Keratinocyte (primary cell): Measurements from ENCODE around the gene COTL1. TPM values are rescaled to one million over a fixed set of nuclear protein-coding genes. Genes with fewer than 3 reads are reported as not detected.

Experiments
- DNase-seq: peaks from one replicate; pipeline ENCODE4 v3.0.0-alpha.2; 2011; ENCODE audit warnings: low read depth, missing footprints, low spot score
- FAIRE-seq: peaks from 2 replicates; lab custom pipeline; 2011; peaks lifted over from hg19 to GRCh38; lab: Jason Lieb, UNC
- H2AFZ ChIP-seq: 2 replicates; pipeline ENCODE4 v1.6.0; 2012; ENCODE audit warnings: low read length, control low read depth, inconsistent platforms; ENCODE audit not compliant: control insufficient read depth
- H3K27ac ChIP-seq: 2 replicates; pipeline ENCODE4 v1.5.1; 2011; ENCODE audit warnings: low read length; ENCODE audit not compliant: control insufficient read depth, insufficient read depth
- H3K27me3 ChIP-seq: 3 replicates; pipeline ENCODE4 v1.6.0; 2011; ENCODE audit warnings: low read length; ENCODE audit not compliant: control insufficient read depth, insufficient read depth; ENCODE audit errors: extremely low read depth
- H3K36me3 ChIP-seq, 2 experiments: 2 replicates in 1 of 2; 3 replicates in 1 of 2; pipeline ENCODE4 v1.5.1; 2011; ENCODE audit warnings: low read length in 2 of 2, mild to moderate bottlenecking in 1 of 2; ENCODE audit not compliant: control insufficient read depth in 2 of 2, insufficient read depth in 2 of 2; ENCODE audit errors: extremely low read depth in 1 of 2
- H3K4me1 ChIP-seq: 3 replicates; pipeline ENCODE4 v1.5.1; 2011; ENCODE audit warnings: low read length; ENCODE audit not compliant: control insufficient read depth, insufficient read depth; ENCODE audit errors: extremely low read depth
- H3K4me2 ChIP-seq: 3 replicates; pipeline ENCODE4 v1.6.0; 2011; ENCODE audit warnings: low read depth, low read length; ENCODE audit not compliant: control insufficient read depth, insufficient read depth; ENCODE audit errors: extremely low read depth
- H3K4me3 ChIP-seq, 3 experiments: fragments of 200-600 bp in 1 of 3; sonication (generic) in 1 of 3; 2 replicates in 2 of 3; 3 replicates in 1 of 3; pipeline ENCODE4 v1.5.1; 2011 to 2016; ENCODE audit warnings: low read length in 3 of 3, mild to moderate bottlenecking in 3 of 3, control low read depth in 2 of 3, inconsistent platforms in 1 of 3, low read depth in 1 of 3, mixed read lengths in 1 of 3, mixed run types in 1 of 3, moderate library complexity in 1 of 3; ENCODE audit not compliant: control insufficient read depth in 2 of 3, insufficient read depth in 2 of 3; ENCODE audit errors: extremely low read depth in 1 of 3
- H3K79me2 ChIP-seq: 2 replicates; pipeline ENCODE4 v1.6.0; 2012; ENCODE audit warnings: low read length; ENCODE audit not compliant: control insufficient read depth, insufficient read depth
- H3K9ac ChIP-seq: 3 replicates; pipeline ENCODE4 v1.6.0; 2011; ENCODE audit warnings: low read length; ENCODE audit not compliant: control insufficient read depth, insufficient read depth; ENCODE audit errors: extremely low read depth
- H3K9me1 ChIP-seq: 3 replicates; pipeline ENCODE4 v1.6.0; 2011; ENCODE audit warnings: low read length; ENCODE audit not compliant: control insufficient read depth, insufficient read depth; ENCODE audit errors: extremely low read depth
- H3K9me3 ChIP-seq: 2 replicates; pipeline ENCODE4 v1.5.1; 2012; ENCODE audit warnings: low read depth, low read length; ENCODE audit not compliant: control insufficient read depth
- H4K20me1 ChIP-seq: 3 replicates; pipeline ENCODE4 v1.6.0; 2011; ENCODE audit warnings: low read length; ENCODE audit not compliant: control insufficient read depth, insufficient read depth; ENCODE audit errors: extremely low read depth
- EZH2 ChIP-seq: IDR thresholded peaks from one replicate; pipeline ENCODE4 v1.6.1; 2012; ENCODE audit warnings: inconsistent platforms, mild to moderate bottlenecking, low read length, moderate library complexity
- dilution Hi-C: fragments of 300-500 bp; cut with MboI; formaldehyde crosslinking; loops from one replicate; pipeline ENCODE4 v1.7.0; 2020; ENCODE audit warnings: low sequenced_read_pairs; ENCODE audit not compliant: extremely low pct_ligation_motif_present
- polyA plus RNA-seq, 5 experiments: library from polyadenylated mRNA; depleted of rRNA in 3 of 5; stranded (reverse) in 3 of 5; stranded (forward) in 1 of 5; unstranded in 1 of 5; fragments of >200 nt; gene quantifications; 1 replicate in 1 of 5; 2 replicates in 3 of 5; 3 replicates in 1 of 5; pipeline versions ENCODE4 v1.2.1 to v1.2.3, GENCODE V29; 2011 to 2012; ENCODE audit warnings: missing spikeins in 2 of 5, low read depth in 1 of 5, low replicate concordance in 1 of 5
- TF ChIP-seq, protein P1 (sequence below), 3 experiments: IDR thresholded peaks in 1 of 3; conservative IDR thresholded peaks in 1 of 3; optimal IDR thresholded peaks in 1 of 3; 2 replicates in 2 of 3; 3 replicates in 1 of 3; pipeline versions ENCODE3 to v1.5.1; 2011; ENCODE audit warnings: low read length in 3 of 3, mild to moderate bottlenecking in 3 of 3, moderate library complexity in 2 of 3, control low read depth in 1 of 3, inconsistent platforms in 1 of 3; ENCODE audit not compliant: insufficient read depth in 2 of 3; ENCODE audit errors: extremely low read depth in 1 of 3

Gene COTL1
- polyA plus RNA-seq, 1 donor (not counting 4 experiments of a cell fraction or from before 2014, with no cell fraction given) = 116 TPM

DNA sequence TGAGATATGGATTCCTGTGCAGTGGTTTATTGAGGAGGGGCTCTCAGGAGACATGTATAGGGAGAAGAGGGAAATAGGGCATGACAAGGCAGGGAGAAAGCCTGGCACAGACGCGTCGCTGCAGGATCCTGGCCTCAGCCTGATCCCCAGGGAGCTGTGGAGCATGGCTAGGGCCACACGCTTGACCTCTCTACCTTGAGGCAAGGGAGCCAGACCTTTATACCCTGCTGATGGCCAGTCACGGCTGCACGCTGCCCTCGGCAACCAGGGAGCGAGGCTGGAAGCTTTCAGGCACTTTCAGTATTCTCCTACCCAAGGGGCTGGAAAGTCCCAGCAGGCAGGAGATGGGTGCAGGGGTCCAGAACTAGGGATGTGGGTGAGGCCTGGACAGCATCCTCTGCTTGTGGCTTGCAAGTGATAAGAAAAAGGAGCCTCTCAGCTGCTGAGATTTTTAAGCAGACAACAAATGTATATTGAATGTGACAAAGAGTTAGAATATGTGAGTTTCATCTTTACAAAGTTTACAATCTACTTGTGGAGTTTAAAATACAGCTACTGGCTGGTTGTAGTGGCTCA lies 20.4 kb upstream of the COTL1 start:
- TF ChIP-seq, protein P1, sequence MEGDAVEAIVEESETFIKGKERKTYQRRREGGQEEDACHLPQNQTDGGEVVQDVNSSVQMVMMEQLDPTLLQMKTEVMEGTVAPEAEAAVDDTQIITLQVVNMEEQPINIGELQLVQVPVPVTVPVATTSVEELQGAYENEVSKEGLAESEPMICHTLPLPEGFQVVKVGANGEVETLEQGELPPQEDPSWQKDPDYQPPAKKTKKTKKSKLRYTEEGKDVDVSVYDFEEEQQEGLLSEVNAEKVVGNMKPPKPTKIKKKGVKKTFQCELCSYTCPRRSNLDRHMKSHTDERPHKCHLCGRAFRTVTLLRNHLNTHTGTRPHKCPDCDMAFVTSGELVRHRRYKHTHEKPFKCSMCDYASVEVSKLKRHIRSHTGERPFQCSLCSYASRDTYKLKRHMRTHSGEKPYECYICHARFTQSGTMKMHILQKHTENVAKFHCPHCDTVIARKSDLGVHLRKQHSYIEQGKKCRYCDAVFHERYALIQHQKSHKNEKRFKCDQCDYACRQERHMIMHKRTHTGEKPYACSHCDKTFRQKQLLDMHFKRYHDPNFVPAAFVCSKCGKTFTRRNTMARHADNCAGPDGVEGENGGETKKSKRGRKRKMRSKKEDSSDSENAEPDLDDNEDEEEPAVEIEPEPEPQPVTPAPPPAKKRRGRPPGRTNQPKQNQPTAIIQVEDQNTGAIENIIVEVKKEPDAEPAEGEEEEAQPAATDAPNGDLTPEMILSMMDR (optimal IDR thresholded peaks at IDR 0.05 in 1 of 3, IDR thresholded peaks at IDR 0.05 in 1 of 3, conservative IDR thresholded peaks at IDR 0.05 in 1 of 3; ENCODE audit: extremely low read depth in 1 of 3, insufficient read depth in 2 of 3, low read length in 3 of 3) = no peak
- no peak for TF ChIP-seq EZH2
- FAIRE-seq = no peak
- Histone ChIP-seq H4K20me1 (no peaks in the 10 kb centered on the region), H3K9me1 (no peaks in the 10 kb centered on the region), H3K27me3 (no peaks in the 10 kb centered on the region), H3K4me3 (no peak overlapping the region), H3K4me2 (no peak overlapping the region), H2AFZ (no peak overlapping the region), H3K9ac (no peak overlapping the region), H3K9me3 (no peaks in the 10 kb centered on the region), H3K79me2 (peaks cover 3% of the 10 kb centered on the region), H3K4me1 (peaks cover 27% of the 10 kb centered on the region), H3K27ac (no peak overlapping the region), H3K36me3 (no peaks in the 10 kb centered on the region)
- dilution Hi-C loops = no loop called here
- DNase-seq = no peak

DNA sequence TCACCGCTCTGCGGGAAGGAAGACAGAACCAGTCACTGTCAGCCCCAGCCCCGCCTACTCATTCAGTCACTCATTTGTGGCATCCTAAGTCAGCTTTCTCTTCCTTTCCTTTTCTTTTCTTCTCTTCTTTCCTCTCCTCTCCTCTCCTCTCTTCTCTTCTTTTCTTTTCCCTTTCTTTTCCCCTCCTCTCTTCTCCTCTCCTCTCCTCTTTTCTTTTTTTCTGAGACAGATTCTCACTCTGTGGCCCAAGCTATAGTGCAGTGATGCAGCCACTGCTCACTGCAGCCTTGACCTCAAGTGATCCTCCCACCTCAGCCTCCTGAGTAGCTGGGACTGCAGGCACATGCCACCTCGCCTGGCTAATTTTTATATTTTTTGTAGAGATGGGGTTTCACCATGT lies 19.8 kb upstream of the COTL1 start:
- FAIRE-seq = no peak
- H3K27ac ChIP-seq = no peak overlapping the region
- H3K4me3 ChIP-seq = no peak overlapping the region
- TF ChIP-seq EZH2 = no peak
- TF ChIP-seq, protein P1 (optimal IDR thresholded peaks at IDR 0.05 in 1 of 3, IDR thresholded peaks at IDR 0.05 in 1 of 3, conservative IDR thresholded peaks at IDR 0.05 in 1 of 3; ENCODE audit: extremely low read depth in 1 of 3, insufficient read depth in 2 of 3, low read length in 3 of 3) = no peak
- dilution Hi-C loops = no loop called here
- no peak overlapping the region for H2AFZ ChIP-seq
- no peaks in the 10 kb centered on the region for H3K9me3 ChIP-seq
- H4K20me1 ChIP-seq = no peaks in the 10 kb centered on the region
- no peak overlapping the region for H3K4me2 ChIP-seq
- H3K9ac ChIP-seq = no peak overlapping the region
- peaks cover 3% of the 10 kb centered on the region for H3K79me2 ChIP-seq
- peaks cover 20% of the 10 kb centered on the region for H3K4me1 ChIP-seq
- H3K27me3 ChIP-seq = no peaks in the 10 kb centered on the region
- H3K36me3 ChIP-seq = no peaks in the 10 kb centered on the region
- H3K9me1 ChIP-seq = no peaks in the 10 kb centered on the region
- DNase-seq = no peak
